IMR-90 (cell line): ENCODE measurements around the gene DNMT3A. TPM values are rescaled to one million over a fixed set of nuclear protein-coding genes. Genes with fewer than 3 reads are reported as not detected.

Experiments
- ATAC-seq: fragments of 200-7000 bp; cut with Tn5 transposase; 2 replicates; pipeline ENCODE4 v1.9.1; 2020; ENCODE audit warnings: low read depth, mild to moderate bottlenecking, moderate library complexity
- BruUV-seq: library from RNA; stranded (reverse); fragments of 400-500 nt; replicated peaks from 2 replicates; lab custom pipeline; 2021; lab: Mats Ljungman, UMichigan
- CTCF ChIA-PET: fragments of 300-600 bp; formaldehyde crosslinking; extraction: SDS; loops from one replicate; lab custom pipeline; 2021; ENCODE audit warnings: antibody characterized with exemption; lab: Yijun Ruan, JAX
- POLR2A ChIA-PET: fragments of 300-600 bp; sonication (Branson Sonifier 250); formaldehyde crosslinking; loops from one replicate; lab custom pipeline; 2022; ENCODE audit warnings: antibody characterized with exemption; ENCODE audit not compliant: unreplicated experiment; lab: Charles Lee
- DNase-seq: peaks from one replicate; pipeline ENCODE4 v3.0.0; 2013
- H2AFZ ChIP-seq: replicated peaks from 2 replicates; pipeline ENCODE3; 2013; ENCODE audit warnings: low read length, mild to moderate bottlenecking; ENCODE audit not compliant: poor library complexity
- H2AK5ac ChIP-seq: 2 replicates; pipeline ENCODE4 v1.6.1; 2013; ENCODE audit warnings: low read depth, low read length, inconsistent platforms
- H2AK9ac ChIP-seq: replicated peaks from 2 replicates; pipeline ENCODE3; 2013; ENCODE audit warnings: mild to moderate bottlenecking, low read depth, low read length, moderate library complexity; ENCODE audit not compliant: poor library complexity
- H2BK120ac ChIP-seq: 2 replicates; pipeline ENCODE4 v1.6.1; 2013; ENCODE audit warnings: low read depth, low read length, inconsistent platforms
- H2BK15ac ChIP-seq: 3 replicates; pipeline ENCODE4 v1.6.1; 2013; ENCODE audit warnings: low read depth, low read length, inconsistent platforms
- H2BK20ac ChIP-seq: 2 replicates; pipeline ENCODE4 v1.6.1; 2013; ENCODE audit warnings: low read depth, mild to moderate bottlenecking, inconsistent platforms, low read length, moderate library complexity
- H2BK5ac ChIP-seq: 2 replicates; pipeline ENCODE4 v1.6.1; 2013; ENCODE audit warnings: mild to moderate bottlenecking, low read depth, low read length, inconsistent platforms; ENCODE audit not compliant: poor library complexity, severe bottlenecking
- H3K14ac ChIP-seq: replicated peaks from 2 replicates; pipeline ENCODE4 v1.6.1; 2013; ENCODE audit warnings: low read depth, low read length, inconsistent platforms
- H3K18ac ChIP-seq: 2 replicates; pipeline ENCODE4 v1.6.1; 2013; ENCODE audit warnings: low read depth, low read length, control low read depth
- H3K23ac ChIP-seq: 2 replicates; pipeline ENCODE4 v1.6.1; 2013; ENCODE audit warnings: low read depth, low read length, inconsistent platforms
- H3K27ac ChIP-seq: 2 replicates; pipeline ENCODE4 v1.5.1; 2013; ENCODE audit warnings: mild to moderate bottlenecking, control low read depth, low read length; ENCODE audit not compliant: insufficient read depth
- H3K27me3 ChIP-seq: 2 replicates; pipeline ENCODE4 v1.6.1; 2013; ENCODE audit warnings: low read length; ENCODE audit not compliant: control insufficient read depth, insufficient read depth
- H3K36me3 ChIP-seq: 2 replicates; pipeline ENCODE4 v1.6.1; 2013; ENCODE audit warnings: low read length, mixed read lengths; ENCODE audit not compliant: control insufficient read depth, insufficient read depth
- H3K4ac ChIP-seq: 2 replicates; pipeline ENCODE4 v1.6.1; 2013; ENCODE audit warnings: low read depth, low read length, inconsistent platforms
- H3K4me1 ChIP-seq: 2 replicates; pipeline ENCODE4 v1.6.1; 2013; ENCODE audit warnings: low read length, mixed read lengths; ENCODE audit not compliant: control insufficient read depth, insufficient read depth
- H3K4me2 ChIP-seq: 2 replicates; pipeline ENCODE4 v1.6.1; 2013; ENCODE audit warnings: low read depth, mild to moderate bottlenecking, control low read depth, low read length, moderate library complexity
- H3K4me3 ChIP-seq: 2 replicates; pipeline ENCODE4 v1.5.1; 2013; ENCODE audit warnings: low read depth, mild to moderate bottlenecking, control low read depth, low read length, moderate library complexity; ENCODE audit not compliant: insufficient read depth
- H3K56ac ChIP-seq: 2 replicates; pipeline ENCODE4 v1.6.1; 2013; ENCODE audit warnings: low read length, inconsistent platforms; ENCODE audit not compliant: insufficient read depth; ENCODE audit errors: extremely low read depth
- H3K79me1 ChIP-seq, 2 experiments: 2 replicates each; pipeline ENCODE4 v1.6.1; 2013; ENCODE audit warnings: low read length in 2 of 2, inconsistent platforms in 1 of 2, low read depth in 1 of 2
- H3K9ac ChIP-seq: 2 replicates; pipeline ENCODE4 v1.6.1; 2013; ENCODE audit warnings: low read depth, low read length, control low read depth
- H3K9me1 ChIP-seq: 2 replicates; pipeline ENCODE4 v1.6.1; 2013; ENCODE audit warnings: low read length, inconsistent platforms; ENCODE audit not compliant: insufficient read depth
- H3K9me3 ChIP-seq: 2 replicates; pipeline ENCODE4 v1.6.1; 2013; ENCODE audit warnings: low read length; ENCODE audit not compliant: control insufficient read depth, insufficient read depth
- H4K20me1 ChIP-seq: 2 replicates; pipeline ENCODE4 v1.6.1; 2013; ENCODE audit warnings: low read length, inconsistent platforms; ENCODE audit not compliant: insufficient read depth
- H4K5ac ChIP-seq: 2 replicates; pipeline ENCODE4 v1.6.1; 2013; ENCODE audit warnings: mild to moderate bottlenecking, low read depth, low read length, control low read depth
- H4K8ac ChIP-seq, 2 experiments: 2 replicates each; pipeline ENCODE4 v1.6.1; 2013; ENCODE audit warnings: low read depth in 2 of 2, low read length in 2 of 2, control low read depth in 1 of 2, inconsistent platforms in 1 of 2
- H4K91ac ChIP-seq: 2 replicates; pipeline ENCODE4 v1.6.1; 2013; ENCODE audit warnings: low read depth, low read length, inconsistent platforms; ENCODE audit not compliant: insufficient read depth
- BHLHE40 ChIP-seq: fragments of 150-350 bp; IDR thresholded peaks from 2 replicates; pipeline ENCODE4 v1.6.1; 2016; ENCODE audit warnings: mild to moderate bottlenecking, low read depth, low read length
- CTCF ChIP-seq: conservative IDR thresholded peaks from 2 replicates; pipeline ENCODE4 v1.5.1; 2012; ENCODE audit warnings: mild to moderate bottlenecking, low read depth, low read length, improper control_type of control experiment
- FOS ChIP-seq: fragments of 150-350 bp; IDR thresholded peaks from 2 replicates; pipeline ENCODE4 v1.6.1; 2016; ENCODE audit warnings: low read depth, low read length
- MAFK ChIP-seq: IDR thresholded peaks from 2 replicates; pipeline ENCODE4 v1.6.1; 2012; ENCODE audit warnings: low read depth, low read length, improper control_type of control experiment
- MAZ ChIP-seq: IDR thresholded peaks from 2 replicates; pipeline ENCODE4 v1.6.1; 2012; ENCODE audit warnings: low read depth, mild to moderate bottlenecking, low read length, improper control_type of control experiment, moderate library complexity, borderline replicate concordance
- MXI1 ChIP-seq: IDR thresholded peaks from 2 replicates; pipeline ENCODE4 v1.6.1; 2012; ENCODE audit warnings: low read depth, mild to moderate bottlenecking, low read length, moderate library complexity, borderline replicate concordance
- NFE2L2 ChIP-seq: fragments of 150-350 bp; IDR thresholded peaks from 2 replicates; pipeline ENCODE4 v1.6.1; 2016; ENCODE audit warnings: low read depth, mild to moderate bottlenecking, low read length
- RAD21 ChIP-seq: IDR thresholded peaks from 2 replicates; pipeline ENCODE4 v1.6.1; 2012; ENCODE audit warnings: low read length, improper control_type of control experiment
- RCOR1 ChIP-seq: IDR thresholded peaks from 2 replicates; pipeline ENCODE4 v1.6.1; 2012; ENCODE audit warnings: mild to moderate bottlenecking, low read length, improper control_type of control experiment; ENCODE audit not compliant: insufficient replicate concordance
- RFX5 ChIP-seq: IDR thresholded peaks from 2 replicates; pipeline ENCODE4 v1.8.0; 2012; ENCODE audit warnings: low read depth, mild to moderate bottlenecking, low read length, moderate library complexity
- SMC3 ChIP-seq: fragments of 150-350 bp; IDR thresholded peaks from 2 replicates; pipeline ENCODE4 v1.6.1; 2016; ENCODE audit warnings: low read depth, mild to moderate bottlenecking, antibody characterized with exemption, low read length, moderate library complexity
- USF2 ChIP-seq: fragments of 150-350 bp; IDR thresholded peaks from 2 replicates; pipeline ENCODE4 v1.6.1; 2017; ENCODE audit warnings: mild to moderate bottlenecking, antibody characterized with exemption, low read length, low read depth
- WGBS, 2 experiments: methylation state at CpG; one replicate each; pipeline versions ENCODE4 v1.1.5 to v1.1.7; 2013; ENCODE audit warnings: missing lambda C conversion rate in 2 of 2; ENCODE audit not compliant: insufficient read length in 1 of 2; ENCODE audit errors: extremely low coverage in 2 of 2; 5-methylcytosine and 5-hydroxymethylcytosine counted together
- dilution Hi-C: fragments of 300-500 bp; cut with HindIII; formaldehyde crosslinking; loops from one replicate; pipeline ENCODE4 v1.14.3; 2018; ENCODE audit warnings: low sequenced_read_pairs; ENCODE audit not compliant: unreplicated experiment
- in situ Hi-C: fragments of 300-500 bp; cut with MboI; formaldehyde crosslinking; loops from 3 replicates; pipeline ENCODE4 v1.14.3; 2019; ENCODE audit warnings: low sequenced_read_pairs, inconsistent platforms, mixed read lengths
- intact Hi-C: fragments of 100-400 bp; cut with micrococcal nuclease; formaldehyde crosslinking; loops from 2 replicates; pipeline ENCODE4 v1.10.0; 2022
- polyA plus RNA-seq, 3 experiments: library from polyadenylated mRNA; depleted of rRNA; stranded (reverse); fragments of >200 nt; gene quantifications; 2 replicates each; pipeline ENCODE4 v1.2.3, GENCODE V29; 2012; ENCODE audit warnings: low replicate concordance in 1 of 3
- total RNA-seq: library from RNA; depleted of rRNA; stranded (reverse); fragments of >200 nt; gene quantifications from 2 replicates; pipeline ENCODE4 v1.2.3, GENCODE V29; 2012
- TF ChIP-seq, protein P1 (sequence below): fragments of 150-350 bp; IDR thresholded peaks from 2 replicates; pipeline ENCODE4 v1.6.1; 2016; ENCODE audit warnings: low read depth, mild to moderate bottlenecking, low read length, moderate library complexity, borderline replicate concordance

Gene DNMT3A
- total and polyA plus RNA-seq, 2 of the 4 experiments (the other 2 are of a cell fraction), result 4.4 to 9.7 TPM

DNA sequence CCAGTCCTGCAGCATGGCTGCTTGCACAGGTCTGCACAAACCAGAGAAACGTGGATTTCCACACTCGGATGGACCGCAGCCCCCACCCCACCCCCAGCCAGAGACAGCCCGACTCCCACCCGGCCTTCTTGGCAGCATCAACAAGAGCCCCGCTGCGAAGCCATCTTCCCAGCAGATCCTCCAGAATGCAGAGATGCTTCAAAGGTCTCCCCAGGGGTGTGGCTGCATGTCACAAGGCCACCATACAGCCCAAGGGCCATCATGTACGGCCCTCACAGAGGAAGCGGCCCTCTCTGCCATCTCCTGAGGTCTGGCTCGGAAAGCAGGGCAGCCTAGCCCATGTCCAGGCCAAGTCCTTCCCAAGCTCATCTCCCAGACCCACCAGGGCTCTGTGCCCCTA is 11.5 kb downstream of the DNMT3A start:
- Histone ChIP-seq H3K9ac (no peak overlapping the region), H3K79me1 (peaks cover 10 to 46% of the 10 kb centered on the region in 2 experiments), H2BK20ac (no peak overlapping the region), H3K4me3 (no peak overlapping the region), H4K8ac (no peak overlapping the region), H3K27me3 (no peaks in the 10 kb centered on the region), H3K27ac (no peak overlapping the region), H4K5ac (no peak overlapping the region), H2BK5ac (no peak overlapping the region), H3K36me3 (peaks cover 13% of the 10 kb centered on the region), H4K91ac (no peak overlapping the region), H3K23ac (no peak overlapping the region), H3K4me1 (peaks cover 2% of the 10 kb centered on the region; the same call in 1 of the 2 replicates), H2AK9ac (no peak overlapping the region), H4K20me1 (peaks cover 51% of the 10 kb centered on the region), H2BK15ac (no peak overlapping the region), H3K18ac (no peak overlapping the region), H3K4ac (no peak overlapping the region), H3K14ac (no peak overlapping the region), H3K9me1 (0 out of 2 replicates have a peak, but pooled peaks cover 4% of the 10 kb centered on the region), H3K56ac (no peak overlapping the region), H2AK5ac (no peak overlapping the region), H2BK120ac (no peak overlapping the region), H2AFZ (no peak overlapping the region), H3K4me2 (no peak overlapping the region), H3K9me3 (peaks cover 8% of the 10 kb centered on the region)
- CTCF ChIA-PET, result no interaction called here
- no TSS peak for BruUV-seq
- dilution Hi-C loops, result no loop called here
- no peak for DNase-seq
- no peak for TF ChIP-seq MAFK
- TF ChIP-seq SMC3, result no peak
- TF ChIP-seq CTCF, result no peak
- no peak for TF ChIP-seq MXI1
- no peak for TF ChIP-seq RCOR1
- TF ChIP-seq RFX5, result no peak
- TF ChIP-seq NFE2L2, result no peak
- TF ChIP-seq BHLHE40, result no peak
- no peak for TF ChIP-seq RAD21
- no peak for TF ChIP-seq MAZ
- TF ChIP-seq FOS, result no peak
- TF ChIP-seq, protein P1, sequence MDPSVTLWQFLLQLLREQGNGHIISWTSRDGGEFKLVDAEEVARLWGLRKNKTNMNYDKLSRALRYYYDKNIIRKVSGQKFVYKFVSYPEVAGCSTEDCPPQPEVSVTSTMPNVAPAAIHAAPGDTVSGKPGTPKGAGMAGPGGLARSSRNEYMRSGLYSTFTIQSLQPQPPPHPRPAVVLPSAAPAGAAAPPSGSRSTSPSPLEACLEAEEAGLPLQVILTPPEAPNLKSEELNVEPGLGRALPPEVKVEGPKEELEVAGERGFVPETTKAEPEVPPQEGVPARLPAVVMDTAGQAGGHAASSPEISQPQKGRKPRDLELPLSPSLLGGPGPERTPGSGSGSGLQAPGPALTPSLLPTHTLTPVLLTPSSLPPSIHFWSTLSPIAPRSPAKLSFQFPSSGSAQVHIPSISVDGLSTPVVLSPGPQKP, result no peak
- no peak for TF ChIP-seq USF2
- intact Hi-C loops, result no loop called here
- POLR2A ChIA-PET, result no interaction called here
- in situ Hi-C loops, result no loop called here
- ATAC-seq, result no peak
- WGBS, 2 experiments, result 93% methylated on average over 2 of the region's 10 CpGs; no CpG with 5 or more reads in 1 of the 2 experiments
